Measurements from ENCODE around the gene MCAM. TPM values are rescaled to one million over a fixed set of nuclear protein-coding genes. Genes with fewer than 3 reads are reported as not detected.

Gene MCAM
- total RNA-seq, 1 experiment from 2014 or later, result 57.2 TPM

DNA sequence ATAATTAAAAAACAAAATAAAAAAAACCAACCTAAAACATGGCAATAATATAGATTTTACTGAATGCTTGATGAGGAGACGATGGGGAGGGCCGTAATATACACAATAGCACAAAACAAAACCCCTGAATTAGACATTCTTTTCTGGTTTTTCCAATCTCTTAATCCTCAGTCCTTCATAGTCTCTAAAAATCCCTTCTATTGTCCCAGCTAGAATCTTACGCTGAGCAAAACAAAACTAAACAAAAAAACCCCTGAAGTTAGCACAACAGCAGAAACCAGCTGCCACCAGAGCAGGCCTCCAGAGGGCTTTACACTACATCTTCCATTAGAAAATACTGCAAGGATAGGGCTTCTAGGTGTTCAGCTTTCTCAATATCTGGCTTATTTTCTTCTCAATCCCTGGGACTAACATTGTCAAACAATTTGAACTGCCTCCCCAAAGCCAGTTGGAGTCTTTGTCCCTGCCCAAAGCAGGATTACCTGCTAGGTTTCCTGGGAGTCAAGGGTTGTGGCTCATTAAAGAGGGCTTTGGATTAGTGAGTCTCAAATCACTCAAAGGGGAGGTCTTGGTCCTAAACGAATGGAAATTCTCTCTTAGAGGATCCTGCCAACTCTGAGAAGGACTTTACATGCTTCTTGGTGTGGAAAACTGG lies 15.3 kb upstream of the MCAM start:
- DNase-seq (ENCODE audit: low read depth), result no peak

DNA sequence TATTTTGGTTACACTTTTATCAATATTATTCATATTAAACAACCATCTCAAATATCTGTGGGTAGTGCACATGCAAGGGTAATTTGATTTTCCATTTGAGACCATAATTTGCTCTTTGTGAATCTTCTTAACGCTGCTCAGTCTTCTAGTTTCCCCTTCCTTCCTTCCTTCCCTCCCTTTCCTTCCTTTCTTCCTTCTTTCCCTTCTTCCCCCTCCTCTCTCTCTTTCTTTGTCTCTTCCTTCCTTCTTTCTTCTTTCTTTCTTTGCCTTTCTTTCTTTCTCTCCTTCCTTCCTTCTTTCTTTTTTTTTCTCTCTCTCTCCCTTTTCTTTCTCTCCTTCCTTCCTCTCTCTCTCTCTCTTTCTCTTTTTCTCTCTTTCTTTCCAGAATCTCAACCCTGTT lies 13.3 kb upstream of the MCAM start:
- DNase-seq (ENCODE audit: low read depth), result no peak

DNA sequence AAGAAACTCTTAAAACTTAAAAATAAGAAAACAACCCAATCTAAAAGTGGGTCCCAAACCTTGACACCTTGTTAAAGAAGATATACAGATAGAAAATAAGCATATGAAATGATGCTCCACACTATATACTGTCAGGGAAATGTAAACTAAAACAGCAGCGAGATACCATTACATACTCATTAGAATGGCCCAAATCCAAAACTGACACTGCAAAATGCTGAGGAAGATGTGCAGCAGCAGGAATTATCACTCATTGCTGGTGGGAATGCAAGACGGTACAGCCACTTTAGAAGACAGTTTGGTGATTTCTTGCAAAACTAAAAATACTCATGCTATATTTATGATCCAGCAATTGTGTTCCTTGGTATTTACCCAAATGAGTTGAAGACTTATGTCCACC lies 12.4 kb upstream of the MCAM start:
- DNase-seq (ENCODE audit: low read depth), result no peak

DNA sequence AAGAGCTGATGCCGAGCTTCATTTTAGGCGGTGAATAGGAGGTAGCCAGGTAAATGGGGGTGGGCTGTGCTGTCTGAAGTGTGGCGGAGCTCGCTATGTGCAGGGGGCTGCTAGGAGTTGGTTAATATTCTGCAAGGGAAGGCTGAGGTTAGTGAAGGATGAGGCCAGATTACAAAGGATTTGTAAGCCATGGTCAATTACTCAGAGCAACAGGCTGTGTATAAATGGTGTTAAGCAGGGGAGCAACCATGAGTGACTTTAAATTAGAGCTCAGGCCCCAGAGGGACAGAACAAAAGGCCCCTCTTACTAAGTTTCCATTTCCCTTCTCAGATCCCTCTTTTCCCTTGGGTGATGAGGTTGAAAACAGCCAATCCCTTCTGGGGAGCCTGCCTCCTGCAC lies 7.3 kb upstream of the MCAM start:
- no peak for DNase-seq (ENCODE audit: low read depth)

DNA sequence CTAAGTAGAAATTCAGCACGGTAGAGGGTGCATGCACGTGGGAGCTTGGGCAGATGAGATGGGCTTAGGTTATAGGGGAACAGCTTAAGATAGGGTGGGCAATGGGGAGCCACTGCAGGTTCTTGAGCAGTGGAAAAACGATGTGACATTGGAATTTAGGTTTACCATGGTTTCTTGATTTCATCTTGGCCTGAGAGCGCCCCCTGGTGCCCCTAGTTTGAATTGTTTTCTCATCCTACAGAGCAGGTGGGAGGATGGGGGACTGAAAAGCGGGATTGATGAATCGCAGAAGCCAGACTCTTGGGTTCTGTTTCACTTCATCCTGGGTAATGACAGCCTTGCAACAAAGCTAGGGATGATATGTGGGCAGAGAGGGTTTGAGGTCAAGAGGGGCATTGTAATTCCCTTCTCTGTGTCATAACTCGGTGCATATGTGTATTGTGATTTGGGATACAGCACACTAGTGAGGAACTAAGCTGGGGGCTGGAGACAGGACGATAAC lies 6.7 kb upstream of the MCAM start:
- DNase-seq (ENCODE audit: low read depth), result peak; percentile 68

DNA sequence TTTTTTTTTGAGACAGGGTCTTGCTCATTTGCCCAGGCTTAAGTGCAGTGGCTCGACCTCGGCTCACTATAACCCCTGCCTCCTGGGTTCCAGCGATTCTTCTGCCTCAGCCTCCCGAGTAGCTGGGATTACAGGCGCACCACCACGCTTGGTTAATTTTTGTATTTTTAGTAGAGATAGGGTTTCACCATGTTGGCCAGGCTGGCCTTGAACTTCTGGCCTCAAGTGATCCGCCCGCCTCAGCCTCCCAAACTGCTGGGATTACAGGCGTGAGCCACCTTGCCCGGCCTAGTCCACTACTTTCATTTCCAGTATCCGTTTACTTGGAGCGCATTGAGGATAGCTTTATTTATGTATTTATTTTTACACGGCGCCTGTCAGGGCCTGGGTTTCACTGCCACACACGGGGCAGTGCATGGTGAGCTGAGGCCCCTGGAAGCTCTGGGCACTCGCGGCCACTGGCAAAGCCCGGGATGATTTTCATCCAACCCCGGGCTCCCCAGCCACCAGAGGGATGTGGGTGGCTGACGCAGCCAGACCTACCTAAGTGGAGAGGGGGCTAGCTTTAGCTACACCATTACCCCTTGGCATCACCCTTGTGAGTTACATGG lies 6.1 kb upstream of the MCAM start:
- no peak for DNase-seq (ENCODE audit: low read depth)

DNA sequence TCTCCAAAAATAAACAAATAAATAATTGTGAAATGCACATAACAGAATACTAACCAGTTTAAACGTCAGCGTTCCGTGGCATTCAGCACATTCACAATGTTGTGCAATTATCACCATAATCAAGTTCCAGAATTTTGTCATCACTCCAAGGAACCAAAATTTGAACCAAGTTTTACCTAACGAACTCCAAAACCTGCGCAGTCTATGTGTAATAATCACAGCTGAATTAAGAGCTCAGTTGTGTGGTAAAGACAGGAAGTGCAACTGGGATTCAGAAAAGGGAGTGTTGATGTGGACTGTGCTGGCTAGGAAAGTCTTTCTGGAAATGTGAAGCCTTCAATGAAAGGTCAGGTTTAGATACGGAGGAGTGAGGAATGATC lies 5.4 kb upstream of the MCAM start:
- DNase-seq (ENCODE audit: low read depth), result peak; percentile 58

DNA sequence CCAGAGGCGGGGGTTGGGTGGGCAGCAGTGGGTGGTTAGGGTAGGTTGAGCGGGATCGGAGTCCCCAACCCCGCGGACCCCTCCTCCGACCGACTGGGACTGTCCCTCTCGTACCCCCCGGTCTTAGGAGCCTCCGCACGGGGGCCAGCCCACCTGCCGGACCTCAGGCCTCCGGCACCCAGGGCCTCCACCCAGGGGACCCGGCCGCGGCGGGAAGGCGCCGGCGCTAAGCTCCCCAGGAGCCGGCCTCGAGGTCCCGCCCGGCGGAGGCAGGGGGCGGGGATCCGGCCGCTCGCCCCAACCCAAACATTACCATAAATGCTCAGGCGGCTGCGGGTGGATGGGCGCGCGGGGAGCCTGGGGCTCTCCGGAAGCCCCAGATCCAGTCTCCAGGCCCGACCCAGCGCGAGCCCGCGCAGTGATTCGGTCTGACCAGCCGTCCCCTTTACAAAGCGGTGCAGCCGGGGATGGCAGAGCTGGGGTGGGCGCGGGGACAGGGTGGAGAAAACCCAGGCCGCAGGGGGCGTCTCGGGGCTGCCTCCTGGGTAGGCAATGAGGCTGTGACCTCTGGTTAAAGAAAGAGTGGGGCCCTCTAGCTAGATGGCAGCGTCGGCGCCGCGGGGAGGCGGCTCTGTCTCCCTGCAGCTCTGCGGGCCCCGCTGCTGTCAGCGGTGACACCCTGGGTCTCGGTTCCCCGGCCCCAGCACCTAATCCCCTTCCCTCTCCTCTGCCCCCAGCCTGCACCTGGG lies 4.0 kb upstream of the MCAM start:
- peak; percentile 88 for DNase-seq (ENCODE audit: low read depth)

DNA sequence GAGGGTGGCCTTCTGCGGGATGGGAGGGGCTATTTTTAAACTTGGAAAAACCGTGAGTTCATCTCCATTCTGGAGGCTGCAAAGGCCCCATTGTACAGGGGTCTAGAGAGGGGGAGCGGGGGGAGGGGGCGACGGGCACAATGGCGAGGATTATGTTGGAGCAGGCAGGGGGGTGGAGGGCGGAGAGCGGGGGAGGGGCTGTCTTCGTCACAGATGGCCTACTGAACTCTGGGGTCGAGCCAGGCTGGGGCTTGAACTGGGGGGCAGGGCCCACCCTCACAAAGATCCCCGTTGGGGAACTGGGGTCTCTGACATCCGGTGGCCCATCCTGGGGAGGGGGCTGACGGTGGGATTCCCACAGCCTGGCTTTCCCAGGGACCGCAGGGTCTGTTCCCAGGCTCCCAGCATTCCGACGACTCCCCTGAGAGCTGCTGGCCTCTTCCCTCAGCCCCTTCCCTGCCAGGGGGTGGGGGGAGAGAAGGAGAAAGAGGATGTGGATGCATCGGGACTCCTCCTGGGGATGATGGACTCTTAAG lies 3.4 kb upstream of the MCAM start:
- DNase-seq (ENCODE audit: low read depth), result peak; percentile 19

DNA sequence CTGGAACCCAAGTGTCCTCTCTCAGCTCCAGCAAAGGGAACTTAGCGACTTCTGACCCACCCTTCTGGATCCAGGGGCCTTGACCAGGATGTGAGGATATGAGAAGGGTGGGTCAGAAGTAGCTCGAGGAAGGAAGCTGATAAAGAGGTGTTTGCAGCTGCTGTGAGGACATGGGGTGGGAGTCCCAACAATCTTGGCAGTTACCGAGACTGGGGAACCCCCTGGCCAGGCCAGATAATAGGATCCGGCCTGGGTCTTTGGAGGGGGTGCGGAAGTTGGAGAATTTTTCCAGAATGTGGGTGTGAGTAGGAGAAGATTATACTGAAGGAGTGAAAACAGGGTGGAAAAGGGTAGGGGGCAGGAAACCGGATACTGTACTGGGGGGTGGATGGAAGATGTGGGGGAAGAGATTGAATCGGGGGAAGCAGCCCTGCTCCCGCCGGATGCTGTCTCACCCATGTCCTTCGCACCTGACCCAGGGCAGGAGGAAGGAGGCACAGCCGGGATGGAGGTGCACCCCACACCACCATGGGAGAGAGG lies 2.8 kb upstream of the MCAM start:
- DNase-seq (ENCODE audit: low read depth), result no peak

DNA sequence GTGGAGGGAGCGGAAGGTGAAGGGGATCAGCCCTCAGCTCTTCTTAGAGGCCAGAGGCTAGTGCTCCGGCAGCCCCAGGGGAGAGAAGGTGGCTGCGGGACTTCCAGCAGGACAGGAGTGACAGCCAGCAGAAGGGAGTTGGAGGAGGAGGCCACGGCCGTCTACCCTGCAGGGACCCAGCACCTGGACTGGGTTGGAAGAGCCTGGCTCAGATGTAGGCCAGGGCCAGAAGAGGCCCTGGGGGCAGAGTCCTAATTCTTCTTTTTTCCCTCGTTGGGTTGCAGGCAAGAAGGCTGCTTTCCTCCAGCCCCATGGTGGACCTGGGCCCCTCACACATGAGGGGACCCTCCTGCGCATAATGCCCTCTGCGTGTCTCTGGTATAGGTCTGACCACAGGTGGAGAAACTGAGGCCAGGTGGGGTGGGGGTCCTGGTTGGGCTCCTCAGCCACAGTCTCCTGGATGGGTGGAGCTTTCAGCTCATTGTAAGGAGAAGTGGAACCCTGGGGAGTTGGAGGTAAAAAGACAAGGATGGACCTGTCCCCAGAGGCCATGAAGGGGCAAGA lies 2.3 kb upstream of the MCAM start:
- no peak for DNase-seq (ENCODE audit: low read depth)

DNA sequence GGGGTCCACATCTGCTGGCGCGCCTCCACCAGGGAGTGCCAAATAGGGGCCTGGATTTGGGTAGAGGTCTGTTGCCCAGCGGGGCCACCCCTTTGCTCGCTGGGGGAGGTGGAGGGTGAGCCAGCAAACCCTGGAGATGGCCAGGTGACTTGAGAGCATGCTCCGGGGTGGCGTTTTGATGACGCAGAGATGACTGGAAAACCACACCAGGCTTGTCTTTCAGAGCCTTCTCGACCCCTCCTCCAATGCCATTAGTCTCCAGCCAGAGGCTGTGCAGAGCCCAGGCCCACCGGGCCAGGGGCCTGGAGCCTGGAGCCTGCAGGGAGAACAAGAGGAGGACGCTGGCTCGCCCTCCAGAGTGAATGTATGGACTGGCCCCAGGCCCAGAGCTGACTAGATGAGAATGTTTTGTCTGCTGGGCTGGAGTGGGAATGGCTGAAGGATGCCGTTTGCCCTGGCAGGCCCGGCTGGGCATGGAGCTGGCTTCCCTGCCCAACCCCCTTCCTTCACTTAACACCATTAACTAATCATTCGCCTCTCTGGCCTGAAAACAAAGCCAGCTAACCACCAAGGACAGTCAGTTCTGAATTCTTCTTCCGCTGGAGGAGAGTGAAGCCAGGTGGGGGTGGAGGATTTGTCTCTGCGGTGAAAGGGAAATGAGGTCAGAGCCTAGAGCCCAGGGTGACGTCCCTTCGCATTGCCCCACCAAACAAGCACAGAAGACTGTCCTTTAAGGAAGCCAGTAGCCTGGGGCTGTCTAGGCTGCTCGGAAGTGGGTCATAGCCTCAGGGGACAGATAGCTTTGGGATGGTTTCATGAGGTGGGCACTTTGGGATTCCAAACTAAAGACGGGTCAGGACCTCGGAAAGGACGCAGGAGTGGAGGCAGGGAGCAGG lies 1.6 kb upstream of the MCAM start:
- peak; percentile 80 for DNase-seq (ENCODE audit: low read depth)

DNA sequence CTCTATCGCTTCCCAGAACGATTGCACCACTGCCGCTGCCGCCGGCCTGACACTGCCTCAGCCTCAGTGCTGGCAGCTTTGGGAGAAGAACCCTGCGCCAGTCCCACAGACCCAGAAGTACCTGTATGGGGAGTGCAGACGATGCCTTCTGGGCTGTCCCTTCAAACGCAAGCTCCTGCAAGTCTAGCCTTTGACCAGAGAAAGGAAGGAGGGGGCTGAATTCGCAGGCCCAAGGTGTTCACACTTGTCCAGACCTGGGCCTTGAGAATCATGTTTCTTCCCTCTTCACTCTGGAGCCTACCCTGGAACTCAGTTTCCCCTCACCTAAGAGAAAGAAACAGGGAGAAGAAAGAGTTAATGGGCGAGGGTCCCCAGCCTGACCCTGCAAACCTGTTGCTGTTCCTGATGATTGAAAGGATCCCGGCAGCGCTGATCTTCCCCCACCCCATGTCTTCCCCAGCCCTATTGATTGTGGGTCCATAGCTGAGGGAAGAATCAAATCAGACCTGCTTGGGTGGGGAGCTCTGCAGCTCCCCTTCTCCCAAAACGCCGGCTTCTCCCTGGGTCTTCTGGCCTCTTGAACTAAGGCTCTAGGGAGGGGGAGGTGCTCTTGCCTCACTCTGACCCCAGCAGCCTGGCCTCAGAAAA lies 786 bp upstream of the MCAM start:
- DNase-seq (ENCODE audit: low read depth), result no peak

DNA sequence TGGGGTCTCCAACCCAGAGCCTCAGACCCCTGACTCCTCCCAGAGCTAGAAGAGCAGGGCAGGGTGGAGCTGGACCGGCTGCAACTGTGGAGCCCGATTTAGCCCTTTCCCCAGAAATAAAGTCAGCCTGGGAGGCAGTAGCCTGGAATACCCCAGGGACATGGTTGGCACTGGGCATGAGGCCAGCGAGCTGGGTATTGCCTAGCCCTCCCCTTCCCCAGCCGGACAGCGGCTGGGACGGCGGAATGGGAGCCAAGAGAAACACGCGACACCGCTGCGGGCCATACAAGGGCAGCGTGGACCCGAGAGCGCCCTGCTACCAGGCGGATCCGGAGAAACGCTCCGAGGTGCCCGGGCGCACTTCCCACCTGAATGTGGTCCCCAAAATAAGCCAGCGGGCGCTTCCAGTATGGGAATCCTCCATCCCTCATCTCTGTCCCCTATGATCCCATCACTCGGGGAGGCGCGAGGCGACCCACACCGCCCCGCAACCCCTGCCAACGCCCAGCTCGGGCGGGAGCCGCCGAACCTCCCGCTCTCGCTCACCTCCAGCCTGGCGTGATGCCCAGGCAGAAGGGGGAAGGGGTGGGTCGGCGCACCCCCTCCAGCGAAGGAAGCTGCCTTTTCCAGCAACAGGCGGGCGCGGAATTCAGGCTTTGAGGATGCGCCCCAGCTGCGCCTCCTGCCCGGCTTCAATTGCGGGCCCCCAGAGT lies 758 bp downstream of the MCAM start:
- DNase-seq (ENCODE audit: low read depth), result peak; percentile 51

DNA sequence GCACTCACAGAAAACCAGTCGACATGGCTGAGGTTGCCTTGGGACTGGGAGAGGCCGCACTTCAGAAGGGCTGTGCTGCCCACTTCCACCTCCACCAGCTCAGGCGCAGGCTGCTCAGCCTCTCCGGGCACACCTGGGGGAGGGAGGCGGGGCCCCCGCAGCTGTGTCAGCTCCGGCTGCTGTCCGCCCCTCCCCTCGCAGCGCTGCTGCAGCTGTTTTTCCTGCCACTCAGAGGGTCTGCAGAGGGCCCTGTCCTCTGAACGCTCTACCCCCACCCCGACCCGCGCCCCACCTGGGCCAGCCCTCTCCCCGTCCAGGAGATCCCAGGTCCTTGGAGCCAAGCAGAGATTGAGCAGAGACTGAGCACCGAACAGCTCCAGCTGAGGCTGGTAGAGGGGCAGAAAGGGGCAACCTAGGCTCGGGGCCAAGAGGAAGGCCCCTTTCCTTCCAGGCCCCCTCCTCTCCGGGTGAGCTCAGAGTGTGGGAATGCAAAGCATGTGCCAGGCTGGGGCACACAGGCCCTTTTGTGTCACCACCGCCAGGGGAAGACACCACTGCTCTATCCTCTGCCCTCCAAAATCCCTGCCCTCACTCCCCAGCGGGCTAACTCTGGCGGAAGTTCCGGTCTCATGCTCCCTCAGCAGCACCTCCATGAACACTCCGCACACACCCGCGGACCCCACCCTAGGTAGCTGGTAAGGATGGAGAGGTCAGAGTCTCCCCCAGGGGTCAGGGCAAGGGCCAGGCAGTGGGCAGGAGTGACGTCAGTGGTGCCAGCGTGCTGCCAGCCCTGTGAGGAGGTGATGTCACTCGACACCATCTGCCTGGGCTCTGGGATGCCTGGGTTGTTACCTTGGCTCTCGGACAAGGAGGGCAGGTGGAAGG lies 1.6 kb downstream of the MCAM start:
- peak; percentile 43 for DNase-seq (ENCODE audit: low read depth)

DNA sequence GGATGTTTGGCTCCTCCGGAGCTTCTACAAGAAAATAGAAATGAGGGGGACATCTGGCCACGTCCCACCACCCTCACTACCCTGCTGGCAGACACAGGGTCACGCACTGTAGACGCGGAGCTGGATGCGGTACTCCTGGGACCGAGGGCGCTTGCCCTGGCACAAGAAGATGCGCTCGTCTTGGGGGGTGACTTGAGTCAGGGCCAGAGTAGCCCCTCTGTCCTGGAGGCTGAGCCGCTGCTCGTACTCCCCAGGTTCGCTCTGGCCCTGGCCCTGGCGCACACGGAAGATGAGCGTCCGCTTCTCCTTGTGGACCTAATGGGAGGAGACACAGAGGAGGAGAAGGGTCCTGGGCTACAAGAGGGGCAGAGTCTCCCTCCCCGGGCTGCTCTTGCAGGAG lies 2.2 kb downstream of the MCAM start:
- DNase-seq (ENCODE audit: low read depth), result no peak

DNA sequence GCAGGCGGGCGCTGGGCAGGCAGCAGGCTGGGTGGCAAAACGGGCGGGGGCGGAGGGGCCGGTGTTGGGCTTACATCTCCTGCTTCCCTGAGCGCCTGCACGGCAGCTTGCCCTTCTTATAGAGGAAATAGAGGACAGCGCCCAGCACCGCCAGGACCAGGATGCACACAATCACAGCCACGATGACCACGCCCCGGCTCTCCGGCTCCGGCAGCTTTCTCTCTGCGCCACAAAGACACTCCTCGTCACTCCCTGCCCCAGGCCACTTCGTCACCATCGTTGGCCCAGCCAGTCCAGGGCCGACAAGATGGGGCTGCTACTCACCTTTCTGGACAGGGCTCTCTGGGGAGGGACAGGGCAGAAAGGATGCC lies 6.3 kb downstream of the MCAM start:
- no peak for DNase-seq (ENCODE audit: low read depth)

DNA sequence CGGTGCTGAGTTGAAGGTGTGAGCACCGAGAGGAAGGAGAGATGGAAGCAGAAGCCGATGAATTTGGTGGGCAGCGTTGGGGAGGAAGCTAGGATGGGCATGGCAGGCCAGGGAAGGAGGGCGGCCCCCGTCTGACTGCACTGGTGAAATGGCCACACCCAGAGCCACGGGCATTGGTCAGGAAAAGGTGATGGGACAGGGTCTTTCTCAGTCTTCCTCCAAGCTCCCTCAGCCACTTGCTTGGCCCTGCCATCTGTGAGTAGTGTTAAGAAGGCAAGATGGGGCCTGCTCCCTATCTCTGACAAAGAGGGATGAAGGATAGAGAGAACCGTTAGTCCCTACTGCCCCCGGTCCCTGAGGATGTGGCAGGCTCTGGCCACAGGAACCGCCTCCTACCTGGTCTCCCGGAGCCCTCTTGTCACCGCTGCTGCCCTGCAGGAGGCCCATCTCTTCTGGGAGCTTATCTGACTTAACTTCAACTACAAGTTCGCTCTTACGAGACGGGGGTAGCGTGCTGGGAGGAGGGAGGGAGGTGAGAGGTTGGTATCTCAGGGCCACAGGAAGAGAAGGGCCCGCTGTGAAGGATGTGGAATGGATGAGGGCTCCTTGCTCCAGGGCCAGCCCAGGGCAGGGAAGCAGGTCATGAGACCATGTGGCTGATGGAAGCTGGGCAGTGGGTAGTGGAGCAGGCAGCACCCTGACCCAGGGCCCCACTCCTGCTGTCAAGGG lies 6.8 kb downstream of the MCAM start:
- DNase-seq (ENCODE audit: low read depth), result no peak
